NCI-H187 treated with DMSO at 0.1 percent for 48 hours (cell line): ENCODE results near the gene ANO9.

Experiments
- DNase-seq: peaks from one replicate; lab custom pipeline; 2025; lab: John Stamatoyannopoulos, UW

The ANO9 gene

GRCh38 chr11:441418-442274 is at the start of gene ANO9:
ANO9 (minus strand) TSS chr11:442011; CDS start chr11:441926, 85 bp downstream.
- DNase-seq, result peak; percentile 47

GRCh38 chr11:491358-491757 is 49.5 kb upstream of the ANO9 start:
- DNase-seq, result no peak

GRCh38 chr11:490930-491260 is 49.1 kb upstream of the ANO9 start:
- no peak for DNase-seq

- no peak for DNase-seq
Observed at GRCh38 chr11:490186-490929, 48.5 kb upstream of the ANO9 start.

- no peak for DNase-seq
Observed at GRCh38 chr11:489610-490185, 47.9 kb upstream of the ANO9 start.

- no peak for DNase-seq
Observed at GRCh38 chr11:488992-489391, 47.2 kb upstream of the ANO9 start.

- no peak for DNase-seq
Observed at GRCh38 chr11:488579-488978, 46.8 kb upstream of the ANO9 start.

- no peak for DNase-seq
Observed at GRCh38 chr11:488062-488461, 46.3 kb upstream of the ANO9 start.

- DNase-seq, result no peak
Observed at GRCh38 chr11:487571-488021, 45.8 kb upstream of the ANO9 start.

GRCh38 chr11:486189-486588 is 44.4 kb upstream of the ANO9 start:
- no peak for DNase-seq

- DNase-seq, result no peak
Observed at GRCh38 chr11:484616-485015, 42.8 kb upstream of the ANO9 start.

GRCh38 chr11:479311-479710 is 37.5 kb upstream of the ANO9 start:
- no peak for DNase-seq

- DNase-seq, result no peak
Observed at GRCh38 chr11:477052-477715, 35.4 kb upstream of the ANO9 start.

GRCh38 chr11:476416-476815 is 34.6 kb upstream of the ANO9 start:
- DNase-seq, result no peak

- no peak for DNase-seq
Observed at GRCh38 chr11:475941-476340, 34.1 kb upstream of the ANO9 start.

- DNase-seq, result no peak
Observed at GRCh38 chr11:474914-475506, 33.2 kb upstream of the ANO9 start.

- DNase-seq, result no peak
Observed at GRCh38 chr11:473962-474785, 32.4 kb upstream of the ANO9 start.

GRCh38 chr11:473415-473814 is 31.6 kb upstream of the ANO9 start:
- DNase-seq, result no peak

- DNase-seq, result no peak
Observed at GRCh38 chr11:472816-473215, 31.0 kb upstream of the ANO9 start.

- DNase-seq, result no peak
Observed at GRCh38 chr11:472272-472671, 30.5 kb upstream of the ANO9 start.

- no peak for DNase-seq
Observed at GRCh38 chr11:471468-472145, 29.8 kb upstream of the ANO9 start.
